Kidney (tissue), 14 donors: ENCODE results near the gene SLC6A1. TPM values are rescaled to one million over a fixed set of nuclear protein-coding genes. Genes with fewer than 3 reads are reported as not detected.
A peak's percentile ranks its signal among the peaks of the same experiment; 100 is the strongest.

Source experiments
- DNase-seq, 5 donors: peaks; one replicate each; pipeline ENCODE4 v3.0.0-alpha.2; 2013 to 2020
- FAIRE-seq: peaks from 2 replicates; lab custom pipeline; 2012; peaks lifted over from hg19 to GRCh38; lab: Jason Lieb, UNC
- H3K27ac ChIP-seq, 2 donors: one replicate each; pipeline ENCODE4 v1.7.0; 2013; ENCODE audit warnings: low read depth in 2 of 2, low read length in 2 of 2, inconsistent platforms in 1 of 2
- H3K27me3 ChIP-seq: one replicate; pipeline ENCODE4 v1.7.1; 2013; ENCODE audit warnings: low read length, inconsistent platforms; ENCODE audit not compliant: control insufficient read depth, insufficient read depth
- H3K36me3 ChIP-seq, 3 donors: one replicate each; pipeline versions ENCODE4 v1.7.0 to v1.7.1; 2013; ENCODE audit warnings: low read length in 3 of 3, control low read depth in 1 of 3, inconsistent platforms in 1 of 3; ENCODE audit not compliant: insufficient read depth in 3 of 3, control insufficient read depth in 2 of 3
- H3K4me1 ChIP-seq, 3 donors: one replicate each; pipeline versions ENCODE4 v1.7.0 to v1.7.1; 2013; ENCODE audit warnings: low read length in 3 of 3, inconsistent platforms in 1 of 3, low read depth in 1 of 3; ENCODE audit not compliant: control insufficient read depth in 2 of 3, insufficient read depth in 2 of 3
- H3K4me3 ChIP-seq, 3 donors: one replicate each; pipeline versions ENCODE4 v1.7.0 to v1.8.1; 2013; ENCODE audit warnings: low read length in 3 of 3, control low read depth in 1 of 3, inconsistent platforms in 1 of 3
- H3K9ac ChIP-seq, 3 donors: one replicate each; pipeline versions ENCODE4 v1.7.0 to v1.7.1; 2013; ENCODE audit warnings: low read length in 3 of 3, control low read depth in 1 of 3, inconsistent platforms in 1 of 3
- H3K9me3 ChIP-seq, 3 donors: one replicate each; pipeline versions ENCODE4 v1.7.0 to v1.7.1; 2013; ENCODE audit warnings: low read length in 3 of 3, control low read depth in 1 of 3, inconsistent platforms in 1 of 3; ENCODE audit not compliant: control insufficient read depth in 2 of 3, insufficient read depth in 1 of 3
- intact Hi-C: fragments of 100-400 bp; cut with DNase I; formaldehyde crosslinking; loops from one replicate; pipeline ENCODE4 v1.11.1; 2022
- polyA plus RNA-seq: library from polyadenylated mRNA; stranded (reverse); fragments of 350-450 nt; fragmentation: Illumina TruSeq; extraction: RNeasy Lipid Tissue Mini Kit (QIAGEN cat#74804); gene quantifications from one replicate; pipeline ENCODE4 v1.2.3, GENCODE V29; 2014; ENCODE audit warnings: low read depth, low replicate concordance; ENCODE audit not compliant: insufficient read depth
- total RNA-seq: library from RNA; stranded (reverse); fragmentation: NEBNext Ultra II Directional; extraction: Animal tissue kit (Norgen Biotek cat#: 25700); gene quantifications from one replicate; pipeline ENCODE4 v1.2.1, GENCODE V29; 2021
- TF ChIP-seq, protein P1 (sequence below): IDR thresholded peaks from 3 replicates; pipeline ENCODE4 v1.5.1; 2012; ENCODE audit warnings: mild to moderate bottlenecking, moderate library complexity, borderline replicate concordance; ENCODE audit not compliant: insufficient read depth; ENCODE audit errors: extremely low read depth
- donor health status: control.
- donor health status: control.
- donor health status: control.
- donor health status: control.
- donor health status: control.
- donor health status: DM: yes; HTN: yes; CAD: no.
- donor health status: Normal renal cell carcinoma (clear cell type).

SLC6A1 gene
- total and polyA plus RNA-seq, 2 donors from 2014 or later, result 2.1 TPM; not detected in 1

GRCh38 chr3:10946526-10946925 is 46.0 kb upstream of the SLC6A1 start:
- Histone ChIP-seq H3K4me3 (no peak overlapping the region), H3K9ac (no peak overlapping the region), H3K4me1 (no peaks in the 10 kb centered on the region), H3K36me3 (no peaks in the 10 kb centered on the region), H3K9me3 (no peaks in the 10 kb centered on the region), H3K27me3 (no peaks in the 10 kb centered on the region), H3K27ac (no peak overlapping the region)
- TF ChIP-seq, protein P1, sequence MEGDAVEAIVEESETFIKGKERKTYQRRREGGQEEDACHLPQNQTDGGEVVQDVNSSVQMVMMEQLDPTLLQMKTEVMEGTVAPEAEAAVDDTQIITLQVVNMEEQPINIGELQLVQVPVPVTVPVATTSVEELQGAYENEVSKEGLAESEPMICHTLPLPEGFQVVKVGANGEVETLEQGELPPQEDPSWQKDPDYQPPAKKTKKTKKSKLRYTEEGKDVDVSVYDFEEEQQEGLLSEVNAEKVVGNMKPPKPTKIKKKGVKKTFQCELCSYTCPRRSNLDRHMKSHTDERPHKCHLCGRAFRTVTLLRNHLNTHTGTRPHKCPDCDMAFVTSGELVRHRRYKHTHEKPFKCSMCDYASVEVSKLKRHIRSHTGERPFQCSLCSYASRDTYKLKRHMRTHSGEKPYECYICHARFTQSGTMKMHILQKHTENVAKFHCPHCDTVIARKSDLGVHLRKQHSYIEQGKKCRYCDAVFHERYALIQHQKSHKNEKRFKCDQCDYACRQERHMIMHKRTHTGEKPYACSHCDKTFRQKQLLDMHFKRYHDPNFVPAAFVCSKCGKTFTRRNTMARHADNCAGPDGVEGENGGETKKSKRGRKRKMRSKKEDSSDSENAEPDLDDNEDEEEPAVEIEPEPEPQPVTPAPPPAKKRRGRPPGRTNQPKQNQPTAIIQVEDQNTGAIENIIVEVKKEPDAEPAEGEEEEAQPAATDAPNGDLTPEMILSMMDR, result no peak
- intact Hi-C loops, result no loop called here
- DNase-seq (peak in 1 of 5 donors; percentile 27), FAIRE-seq (no peak)

GRCh38 chr3:10948326-10948725 is 44.2 kb upstream of the SLC6A1 start:
- Histone ChIP-seq H3K27me3 (no peaks in the 10 kb centered on the region), H3K9ac (no peak overlapping the region), H3K27ac (no peak overlapping the region), H3K4me3 (no peak overlapping the region), H3K9me3 (no peaks in the 10 kb centered on the region), H3K36me3 (no peaks in the 10 kb centered on the region), H3K4me1 (no peaks in the 10 kb centered on the region)
- DNase-seq (no peak), FAIRE-seq (no peak)
- TF ChIP-seq, protein P1, result no peak
- intact Hi-C loops, result no loop called here

DNA sequence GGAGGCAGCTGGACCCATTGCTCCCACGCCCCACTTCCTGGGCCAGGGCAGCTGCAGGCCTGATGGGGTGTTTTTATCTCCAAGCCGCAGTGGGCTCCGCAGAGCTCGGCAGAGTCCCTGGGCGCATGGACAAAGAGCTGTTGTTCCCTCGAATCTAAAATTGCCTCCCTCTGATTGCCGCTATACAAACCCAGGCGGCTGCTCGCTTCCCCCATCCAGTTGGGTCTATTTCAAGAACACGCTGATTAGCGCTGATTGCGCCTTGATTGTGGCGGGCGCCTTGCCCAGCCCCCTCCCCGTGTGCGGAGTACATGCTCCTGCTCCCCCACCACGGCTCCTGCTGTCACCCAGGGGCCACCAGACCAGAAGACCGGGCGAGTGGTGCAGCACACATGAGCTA is 43.4 kb upstream of the SLC6A1 start:
- intact Hi-C loops, result no loop called here
- TF ChIP-seq, protein P1, result no peak
- Histone ChIP-seq H3K9ac (no peak overlapping the region), H3K27me3 (no peaks in the 10 kb centered on the region), H3K9me3 (no peaks in the 10 kb centered on the region), H3K27ac (no peak overlapping the region), H3K4me3 (no peak overlapping the region), H3K4me1 (no peaks in the 10 kb centered on the region), H3K36me3 (no peaks in the 10 kb centered on the region)
- FAIRE-seq (no peak), DNase-seq (no peak)
